ENCODE measurements around the gene TUBGCP3. TPM values are rescaled to one million over a fixed set of nuclear protein-coding genes. Genes with fewer than 3 reads are reported as not detected.

Gene TUBGCP3
- total and polyA plus RNA-seq, 9 of the 15 experiments (the other 6 are each of a cell fraction or from before 2014, with no cell fraction given): 3.0 to 24.8 (median 15.2) TPM

GRCh38 chr13:112625698-112626097 lies 37.7 kb upstream of the TUBGCP3 start (continued):
- TF ChIP-seq ZBTB40 (IDR thresholded peaks at IDR 0.05): no peak
- TF ChIP-seq ZBTB40 (CRISPR knock-in tag; IDR thresholded peaks at IDR 0.05): no peak
- no peak for TF ChIP-seq ELK3 (CRISPR knock-in tag; IDR thresholded peaks at IDR 0.05)
- TF ChIP-seq SNAPC5 (CRISPR knock-in tag; IDR thresholded peaks at IDR 0.05): no peak
- no peak for TF ChIP-seq PTTG1 (tag; IDR thresholded peaks at IDR 0.05; ENCODE audit: low read depth)
- no peak for TF ChIP-seq ZBTB1 (CRISPR knock-in tag; IDR thresholded peaks at IDR 0.05; ENCODE audit: borderline replicate concordance, low read depth)
- TF ChIP-seq PRMT5 (CRISPR knock-in tag; IDR thresholded peaks at IDR 0.05): no peak
- no peak for TF ChIP-seq ZNF146 (CRISPR knock-in tag; IDR thresholded peaks at IDR 0.05; ENCODE audit: unreplicated experiment)
- no peak for TF ChIP-seq ZNF121 (CRISPR knock-in tag; conservative IDR thresholded peaks at IDR 0.05)
- TF ChIP-seq CCAR2 (IDR thresholded peaks at IDR 0.05; ENCODE audit: low read depth, low read length): no peak
- TF ChIP-seq ADNP (tag; IDR thresholded peaks at IDR 0.05): no peak
